Transverse colon (tissue), 4 donors: ENCODE results near the gene ORMDL2.

Experiments used
- EP300 ChIP-seq: sonication (generic); formaldehyde crosslinking; IDR thresholded peaks from one replicate; pipeline ENCODE4 v1.6.1; 2017; ENCODE audit warnings: antibody characterized with exemption, low read depth
- POLR2A ChIP-seq: fragments of 450-650 bp; IDR thresholded peaks from one replicate; pipeline ENCODE4 v1.6.1; 2016; ENCODE audit warnings: antibody characterized with exemption, mild to moderate bottlenecking, moderate library complexity
- POLR2AphosphoS5 ChIP-seq, 3 donors: sonication (generic); formaldehyde crosslinking; IDR thresholded peaks; one replicate each; pipeline ENCODE4 v1.6.1; 2016; ENCODE audit warnings: antibody characterized with exemption in 3 of 3
- TF ChIP-seq, protein P1 (sequence below), 5 experiments: fragments of 200-600 bp in 3 of 5; fragments of 450-650 bp in 2 of 5; sonication (generic) in 3 of 5; IDR thresholded peaks; 1 replicate in 2 of 5; 2 replicates in 3 of 5; pipeline ENCODE4 v1.5.1; 2016 to 2017; ENCODE audit warnings: antibody characterized with exemption in 5 of 5, inconsistent platforms in 3 of 5, mild to moderate bottlenecking in 2 of 5, moderate library complexity in 1 of 5

GRCh38 chr12:55824726-55825125 is 6.9 kb downstream of the ORMDL2 start:
- TF ChIP-seq POLR2A = no peak
- TF ChIP-seq, protein P1, sequence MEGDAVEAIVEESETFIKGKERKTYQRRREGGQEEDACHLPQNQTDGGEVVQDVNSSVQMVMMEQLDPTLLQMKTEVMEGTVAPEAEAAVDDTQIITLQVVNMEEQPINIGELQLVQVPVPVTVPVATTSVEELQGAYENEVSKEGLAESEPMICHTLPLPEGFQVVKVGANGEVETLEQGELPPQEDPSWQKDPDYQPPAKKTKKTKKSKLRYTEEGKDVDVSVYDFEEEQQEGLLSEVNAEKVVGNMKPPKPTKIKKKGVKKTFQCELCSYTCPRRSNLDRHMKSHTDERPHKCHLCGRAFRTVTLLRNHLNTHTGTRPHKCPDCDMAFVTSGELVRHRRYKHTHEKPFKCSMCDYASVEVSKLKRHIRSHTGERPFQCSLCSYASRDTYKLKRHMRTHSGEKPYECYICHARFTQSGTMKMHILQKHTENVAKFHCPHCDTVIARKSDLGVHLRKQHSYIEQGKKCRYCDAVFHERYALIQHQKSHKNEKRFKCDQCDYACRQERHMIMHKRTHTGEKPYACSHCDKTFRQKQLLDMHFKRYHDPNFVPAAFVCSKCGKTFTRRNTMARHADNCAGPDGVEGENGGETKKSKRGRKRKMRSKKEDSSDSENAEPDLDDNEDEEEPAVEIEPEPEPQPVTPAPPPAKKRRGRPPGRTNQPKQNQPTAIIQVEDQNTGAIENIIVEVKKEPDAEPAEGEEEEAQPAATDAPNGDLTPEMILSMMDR (IDR thresholded peaks at IDR 0.05) = no peak
- no peak for TF ChIP-seq POLR2AphosphoS5 (IDR thresholded peaks at IDR 0.05)
- no peak for TF ChIP-seq EP300
